GM19351 (cell line): ENCODE measurements around the gene MAGOH.
"Not testable (repeated sequence)": the region's sequence is repeated elsewhere in the genome, so short reads cannot be mapped to it uniquely, and the experiment has no call there.

Source experiments
- ATAC-seq: cut with Tn5 transposase; IDR thresholded peaks from one replicate; pipeline ENCODE4 v1.9.1; 2021; ENCODE audit warnings: mild to moderate bottlenecking, moderate library complexity; ENCODE audit not compliant: unreplicated experiment

Gene MAGOH

GRCh38 chr1:53241828-53242227 is 3.5 kb upstream of the MAGOH start:
- ATAC-seq = no peak

- ATAC-seq = no peak
Observed at GRCh38 chr1:53237638-53238037, 680 bp downstream of the MAGOH start.

DNA sequence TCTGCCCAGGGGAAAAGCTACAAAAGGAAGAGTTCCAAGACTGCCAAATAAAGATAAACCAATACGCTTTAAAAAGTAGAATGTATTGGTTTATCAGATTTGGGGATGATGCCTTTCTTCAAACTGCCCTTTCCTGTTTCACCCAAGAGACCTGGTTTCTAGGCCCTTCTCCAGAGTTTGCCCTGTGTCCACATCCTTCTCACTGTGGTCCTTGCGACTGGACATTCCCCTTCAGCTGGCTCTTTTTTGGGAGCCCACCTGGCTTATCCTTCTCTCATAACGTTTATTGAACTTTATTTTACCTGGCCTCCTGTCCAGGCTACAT is 17.4 kb downstream of the MAGOH start:
- ATAC-seq = no peak

- peak; percentile 92 for ATAC-seq
Observed at GRCh38 chr1:53220171-53220961, 18.0 kb downstream of the MAGOH start, which contains the start of gene CZIB. CZIB (minus strand) TSS chr1:53220634; CDS start chr1:53220575, 59 bp downstream.

DNA sequence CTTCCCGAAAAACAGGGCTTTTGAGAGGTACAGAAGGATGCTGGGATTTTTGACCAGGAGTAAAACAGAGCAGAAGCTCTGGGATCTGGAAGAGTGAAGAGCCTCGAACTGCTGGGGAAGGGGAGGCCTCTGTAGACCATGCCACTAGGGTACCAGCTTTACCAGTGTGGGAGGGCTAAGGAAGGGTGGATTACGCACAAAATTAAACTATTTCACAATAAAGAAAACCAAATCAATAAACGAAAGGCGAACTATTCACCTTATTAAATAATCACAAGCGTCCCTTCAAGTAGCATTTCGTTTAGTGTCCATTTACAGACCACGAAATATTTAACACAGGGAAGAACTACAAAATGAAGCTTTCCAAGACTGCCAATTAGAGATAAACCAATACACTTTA is 18.6 kb downstream of the MAGOH start:
- ATAC-seq = no peak

- ATAC-seq = no peak
Observed at GRCh38 chr1:53218201-53218600, 20.1 kb downstream of the MAGOH start.

- no peak for ATAC-seq
Observed at GRCh38 chr1:53214376-53214940, 23.9 kb downstream of the MAGOH start.

DNA sequence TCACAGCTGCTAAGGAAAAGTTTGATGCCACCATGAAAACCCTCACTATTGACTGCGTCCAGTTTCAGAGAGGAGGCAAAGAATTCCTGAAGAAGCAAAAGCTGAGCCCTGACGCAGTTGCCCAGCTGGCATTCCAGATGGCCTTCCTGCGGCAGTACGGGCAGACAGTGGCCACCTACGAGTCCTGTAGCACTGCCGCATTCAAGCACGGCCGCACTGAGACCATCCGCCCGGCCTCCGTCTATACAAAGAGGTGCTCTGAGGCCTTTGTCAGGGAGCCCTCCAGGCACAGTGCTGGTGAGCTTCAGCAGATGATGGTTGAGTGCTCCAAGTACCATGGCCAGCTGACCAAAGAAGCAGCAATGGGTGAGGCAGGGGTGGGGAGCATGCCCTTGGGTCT is 27.4 kb downstream of the MAGOH start:
- no peak for ATAC-seq

DNA sequence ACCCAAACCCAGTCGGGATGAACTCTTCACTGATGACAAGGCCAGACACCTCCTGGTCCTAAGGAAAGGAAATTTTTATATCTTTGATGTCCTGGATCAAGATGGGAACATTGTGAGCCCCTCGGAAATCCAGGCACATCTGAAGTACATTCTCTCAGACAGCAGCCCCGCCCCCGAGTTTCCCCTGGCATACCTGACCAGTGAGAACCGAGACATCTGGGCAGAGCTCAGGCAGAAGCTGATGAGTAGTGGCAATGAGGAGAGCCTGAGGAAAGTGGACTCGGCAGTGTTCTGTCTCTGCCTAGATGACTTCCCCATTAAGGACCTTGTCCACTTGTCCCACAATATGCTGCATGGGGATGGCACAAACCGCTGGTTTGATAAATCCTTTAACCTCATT is 28.0 kb downstream of the MAGOH start:
- no peak for ATAC-seq

DNA sequence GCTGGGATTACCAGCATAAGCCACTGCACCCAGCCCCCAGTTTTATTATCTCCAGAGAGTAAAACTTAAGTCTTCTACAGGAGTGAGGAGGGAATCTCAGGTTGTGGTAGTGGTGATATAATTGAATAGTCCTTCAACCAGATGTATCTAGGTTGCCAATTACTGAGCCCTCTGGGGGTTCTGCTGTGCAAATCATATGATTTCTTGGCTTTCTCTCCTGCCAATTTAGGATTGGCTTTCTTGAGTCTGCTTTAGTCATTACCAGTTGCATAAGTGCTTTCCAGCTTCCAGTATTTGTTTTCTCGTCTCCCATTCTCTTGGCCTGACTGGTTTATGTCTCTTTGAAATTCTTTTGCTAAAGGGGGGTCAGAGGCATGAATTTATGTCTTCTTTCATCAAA is 30.6 kb downstream of the MAGOH start:
- no peak for ATAC-seq

DNA sequence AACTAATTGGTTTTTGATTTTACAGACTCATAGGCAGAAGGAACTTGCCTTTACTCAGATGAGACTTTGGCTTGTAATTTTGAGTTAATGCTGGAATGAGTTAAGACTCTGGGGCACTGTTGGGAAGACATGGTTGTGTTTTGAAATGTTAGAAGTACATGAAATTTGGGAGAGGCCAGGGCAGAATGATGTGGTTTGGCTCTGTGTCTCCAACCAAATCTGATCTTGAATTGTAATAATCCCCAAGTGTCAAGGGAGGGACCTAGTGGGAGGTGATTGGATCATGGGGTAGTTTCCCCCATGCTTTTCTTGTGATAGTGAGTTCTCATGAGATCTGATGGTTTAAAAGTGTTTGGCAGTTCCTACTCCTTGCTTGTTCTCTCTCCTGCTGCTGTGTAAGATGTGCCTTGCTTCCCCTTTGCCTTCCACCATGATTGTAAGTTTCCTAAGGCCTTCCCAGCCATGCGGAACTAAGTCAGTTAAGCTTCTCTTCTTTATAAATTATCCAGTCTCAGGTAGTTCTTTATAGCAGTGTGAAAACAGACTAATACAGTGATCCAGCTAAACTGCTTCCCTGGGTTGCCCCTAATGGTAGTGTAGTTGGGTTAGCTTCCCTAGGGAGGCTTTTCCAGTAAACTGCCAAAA is 31.5 kb downstream of the MAGOH start:
- ATAC-seq = no peak

- not testable (repeated sequence) for ATAC-seq
Observed at GRCh38 chr1:53206083-53206685, 32.1 kb downstream of the MAGOH start.

DNA sequence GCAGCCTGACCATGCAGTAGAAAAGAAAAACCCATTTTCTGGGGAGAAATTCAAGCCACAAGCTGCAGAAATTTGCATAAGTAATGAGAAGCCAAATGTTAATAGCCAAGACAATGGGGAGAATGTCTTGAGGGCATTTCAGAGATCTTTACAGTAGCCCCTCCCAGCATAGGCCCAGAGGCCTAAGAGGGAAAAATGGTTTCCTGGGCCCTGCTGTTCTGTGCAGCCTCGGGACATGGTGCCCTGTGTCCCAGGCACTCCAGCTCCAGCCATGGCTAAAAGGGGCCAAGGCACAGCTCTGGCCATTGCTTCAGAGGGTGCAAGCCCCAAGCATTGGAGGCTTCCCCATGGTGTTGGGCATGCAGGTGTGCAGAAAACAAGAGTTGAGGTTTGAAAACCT is 32.8 kb downstream of the MAGOH start:
- not testable (repeated sequence) for ATAC-seq

- ATAC-seq = no peak
Observed at GRCh38 chr1:53203466-53203865, 34.9 kb downstream of the MAGOH start.

DNA sequence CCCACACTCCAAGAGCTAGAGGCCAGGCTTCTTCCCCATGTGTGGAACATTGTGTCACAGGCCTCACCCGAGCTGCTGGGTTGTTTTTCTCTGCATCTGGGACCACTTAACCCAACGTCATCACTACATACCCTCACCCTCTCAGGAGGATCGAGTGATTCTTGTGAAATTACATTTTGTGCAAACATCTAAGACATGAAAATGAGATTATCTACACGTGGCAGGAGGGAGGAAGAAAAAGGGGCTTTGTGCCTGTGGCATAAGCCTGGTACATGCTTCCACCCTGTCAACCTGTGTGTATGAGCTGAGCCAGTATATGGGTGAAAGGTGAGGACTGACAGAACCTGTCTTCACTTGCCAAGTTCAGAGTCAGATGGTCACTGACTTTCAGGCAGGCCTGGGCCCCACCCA is 40.1 kb downstream of the MAGOH start:
- ATAC-seq = no peak

GRCh38 chr1:53197291-53198200 is 40.8 kb downstream of the MAGOH start:
- no peak for ATAC-seq

DNA sequence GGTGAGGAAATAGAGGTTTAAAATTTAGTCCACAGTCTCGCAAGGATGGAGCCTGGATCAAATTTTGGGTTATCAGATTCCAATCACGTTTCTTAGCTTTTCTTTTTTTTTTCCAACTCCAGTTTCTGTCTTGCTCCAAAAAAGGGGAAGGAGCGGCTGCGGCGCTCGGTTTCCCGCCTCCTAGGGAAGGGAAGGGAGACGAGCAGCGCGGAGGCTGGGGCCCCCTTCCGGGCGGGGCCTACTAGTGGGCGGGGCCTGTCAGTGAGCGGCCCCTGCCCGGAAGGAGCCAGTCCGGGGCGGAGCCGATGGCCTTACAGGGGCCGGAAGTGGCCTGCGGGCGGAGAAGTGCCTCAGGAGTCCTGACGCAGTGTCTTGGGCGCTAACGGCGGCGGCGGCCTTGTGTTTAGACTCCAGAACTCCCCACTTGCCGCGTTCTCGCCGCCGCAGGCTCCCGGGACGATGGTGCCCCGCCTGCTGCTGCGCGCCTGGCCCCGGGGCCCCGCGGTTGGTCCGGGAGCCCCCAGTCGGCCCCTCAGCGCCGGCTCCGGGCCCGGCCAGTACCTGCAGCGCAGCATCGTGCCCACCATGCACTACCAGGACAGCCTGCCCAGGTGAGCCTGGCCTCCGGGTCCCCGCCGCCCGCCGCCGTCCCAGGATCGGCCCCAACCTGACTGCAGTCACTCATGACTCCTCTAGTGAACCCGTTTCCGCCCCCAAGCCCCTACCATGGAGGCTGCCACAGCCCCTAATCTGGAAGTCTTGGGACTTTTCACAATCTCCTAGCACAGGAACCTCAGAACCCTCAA is 41.6 kb downstream of the MAGOH start, which contains the start of gene CPT2:
Gene CPT2 (plus strand): TSS at position 340 of the 806 bp plus-strand sequence. CDS start 120 bp downstream, at position 460.
- ATAC-seq = peak; percentile 100

- peak; percentile 13 for ATAC-seq
Observed at GRCh38 chr1:53196017-53196484, 42.3 kb downstream of the MAGOH start.

- no peak for ATAC-seq
Observed at GRCh38 chr1:53195246-53196016, 42.9 kb downstream of the MAGOH start.
